ENCODE data around the gene MEIS2. TPM values are rescaled to one million over a fixed set of nuclear protein-coding genes. Genes with fewer than 3 reads are reported as not detected.

MEIS2 gene
- total RNA-seq, 1 donor from 2014 or later, result 43.9 TPM

DNA sequence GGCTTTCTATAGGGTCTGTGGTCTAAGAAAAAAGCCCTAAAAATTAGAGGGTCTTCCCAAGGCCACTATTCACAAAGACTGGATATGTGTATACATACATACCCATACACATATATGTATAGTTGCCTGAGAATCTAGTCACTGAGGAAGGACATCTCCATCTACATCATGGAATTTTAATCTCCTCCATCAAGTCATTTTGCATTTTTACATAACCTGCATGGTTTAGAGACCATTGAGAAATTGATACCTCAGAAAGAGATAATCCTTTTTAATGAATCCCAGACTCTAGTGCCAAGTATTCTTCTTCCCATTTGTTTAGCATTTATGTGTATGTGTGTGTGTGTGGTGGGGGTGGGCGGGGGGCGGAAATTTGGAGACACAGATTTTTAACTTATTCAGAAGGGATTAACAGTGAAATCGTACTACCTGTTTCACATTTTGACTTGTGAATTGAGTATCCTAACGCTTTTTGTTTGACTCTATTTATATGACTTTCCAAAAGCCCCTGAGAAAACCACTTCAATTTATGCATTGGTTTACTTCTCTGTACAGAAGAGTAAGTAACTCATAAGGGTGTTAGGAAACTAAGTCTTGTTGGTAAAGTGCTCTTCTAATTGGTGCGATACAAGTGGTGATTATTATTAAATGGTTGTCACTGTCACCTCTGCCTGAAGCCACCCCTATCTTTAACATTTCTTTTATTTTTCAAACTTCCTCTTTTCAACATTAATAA lies 166.9 kb downstream of the MEIS2 start:
- intact Hi-C loops (cut with DNase I), result no loop called here
- DNase-seq, result no peak
- no peak for ATAC-seq (ENCODE audit: poor library complexity)

DNA sequence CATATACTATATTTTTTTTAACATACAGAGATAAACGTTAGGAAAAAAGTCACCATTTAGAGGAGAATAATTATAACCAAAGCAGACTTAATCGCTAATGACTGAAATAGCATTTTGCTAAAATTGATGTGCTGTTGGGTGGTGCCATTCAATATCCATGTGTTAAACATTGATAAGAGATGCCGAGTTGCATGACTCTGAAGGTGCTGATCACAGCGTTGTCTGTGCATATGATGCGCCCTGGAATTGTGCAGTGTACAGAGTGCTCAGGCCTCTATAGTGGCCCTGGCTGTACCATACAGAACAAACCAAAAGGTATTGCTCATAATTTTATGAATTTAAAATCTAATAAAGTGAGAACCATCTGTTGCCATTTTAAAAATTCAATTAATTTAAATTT lies 168.3 kb downstream of the MEIS2 start:
- intact Hi-C loops (cut with DNase I), result no loop called here
- DNase-seq (no peak), ATAC-seq (ENCODE audit: poor library complexity) (no peak)

DNA sequence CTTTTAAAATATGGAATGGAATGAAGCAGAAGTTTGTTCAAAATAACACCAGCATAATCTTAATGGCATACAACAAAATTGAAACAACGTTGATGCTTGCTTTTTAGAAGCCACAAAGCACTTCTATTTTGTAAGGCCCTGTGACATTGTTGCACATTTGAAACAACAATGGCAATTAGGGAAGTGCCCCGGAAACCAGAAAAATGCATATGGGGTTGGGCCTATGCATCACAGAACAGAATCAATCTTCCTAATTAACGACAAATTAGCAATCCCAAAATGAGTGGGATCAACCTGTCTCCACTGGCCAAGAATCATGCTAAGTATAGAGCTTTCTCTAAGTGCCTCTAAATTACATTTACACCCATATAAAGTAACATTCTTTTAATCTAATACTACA lies 168.9 kb downstream of the MEIS2 start:
- intact Hi-C loops (cut with DNase I), result no loop called here
- no peak for ATAC-seq (ENCODE audit: poor library complexity)
- no peak for DNase-seq

DNA sequence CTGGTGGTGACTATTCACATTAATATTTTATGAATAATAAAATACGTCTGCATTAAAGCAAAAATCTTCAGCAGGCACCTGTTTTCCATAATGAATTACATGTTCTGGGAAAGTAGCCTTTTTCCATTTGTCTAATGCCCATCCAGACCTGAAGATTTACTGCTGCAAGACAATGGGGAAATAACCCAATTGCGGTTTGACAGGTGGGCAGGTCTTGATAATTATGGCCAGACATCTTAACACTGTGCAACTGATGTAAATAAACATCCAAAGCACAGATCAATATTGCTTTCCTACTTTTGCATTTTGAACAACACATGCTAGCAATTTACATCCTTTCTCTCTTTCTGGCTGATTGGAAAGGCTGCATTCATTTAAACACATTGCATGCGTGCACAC lies 173.9 kb downstream of the MEIS2 start:
- intact Hi-C loops (cut with DNase I), result no loop called here
- DNase-seq, result no peak
- no peak for ATAC-seq (ENCODE audit: poor library complexity)

DNA sequence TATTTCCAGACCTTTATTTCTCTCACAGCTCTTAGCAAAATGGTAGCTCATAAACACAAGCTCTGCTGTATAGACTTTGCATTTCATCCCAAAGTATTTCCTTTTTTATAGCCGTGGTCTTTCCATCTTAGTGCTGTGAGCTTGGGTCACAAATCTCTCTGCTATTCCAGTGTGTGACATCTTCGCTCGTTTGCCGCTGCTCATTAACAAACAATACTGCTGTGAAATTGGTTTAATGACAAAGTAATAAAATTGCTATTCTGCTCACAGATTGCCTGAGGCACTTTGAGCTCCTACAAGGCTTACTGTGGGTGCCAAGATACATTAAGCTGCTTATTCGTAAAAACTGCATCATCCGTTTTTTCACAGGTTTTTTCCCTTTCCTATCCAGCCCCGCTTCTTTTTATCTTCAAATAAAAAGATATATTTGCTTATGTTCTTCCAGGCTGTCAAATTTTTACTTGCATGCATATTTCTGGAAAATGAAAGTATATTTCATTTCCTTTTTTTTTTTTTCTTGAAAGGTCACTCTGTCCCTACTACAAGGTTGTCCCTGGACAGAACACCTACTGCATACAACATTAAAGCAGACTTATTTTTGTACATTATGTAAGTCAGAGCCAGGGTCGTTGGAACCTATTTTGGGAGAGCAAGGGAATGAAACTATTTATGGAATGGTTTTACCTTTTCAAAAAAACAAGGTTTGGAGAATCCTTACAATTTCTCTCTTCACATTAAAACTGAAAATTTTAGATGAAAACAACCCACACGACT lies 174.5 kb downstream of the MEIS2 start:
- DNase-seq (no peak), ATAC-seq (ENCODE audit: poor library complexity) (no peak)
- intact Hi-C loops (cut with DNase I), result no loop called here

DNA sequence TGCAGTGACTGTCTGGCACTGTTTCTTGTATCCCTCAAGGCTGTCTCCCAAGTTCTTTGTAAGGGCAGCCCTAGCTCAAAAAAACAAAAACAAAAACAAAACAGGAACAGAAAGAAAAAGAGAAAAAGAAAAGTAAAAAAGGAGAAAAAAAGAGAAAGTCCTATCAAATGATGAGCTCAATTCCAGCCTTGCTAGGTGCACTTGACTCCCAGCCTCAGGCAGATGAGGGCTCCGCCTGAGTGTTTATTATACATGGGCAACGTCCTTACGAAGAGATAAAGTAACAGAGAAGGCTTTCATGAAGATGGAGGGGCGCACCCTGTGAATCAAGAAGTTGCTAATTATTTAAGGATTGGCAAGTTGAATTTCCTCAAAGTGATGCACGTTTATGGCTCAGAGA lies 175.3 kb downstream of the MEIS2 start:
- intact Hi-C loops (cut with DNase I), result no loop called here
- DNase-seq (no peak), ATAC-seq (ENCODE audit: poor library complexity) (no peak)

DNA sequence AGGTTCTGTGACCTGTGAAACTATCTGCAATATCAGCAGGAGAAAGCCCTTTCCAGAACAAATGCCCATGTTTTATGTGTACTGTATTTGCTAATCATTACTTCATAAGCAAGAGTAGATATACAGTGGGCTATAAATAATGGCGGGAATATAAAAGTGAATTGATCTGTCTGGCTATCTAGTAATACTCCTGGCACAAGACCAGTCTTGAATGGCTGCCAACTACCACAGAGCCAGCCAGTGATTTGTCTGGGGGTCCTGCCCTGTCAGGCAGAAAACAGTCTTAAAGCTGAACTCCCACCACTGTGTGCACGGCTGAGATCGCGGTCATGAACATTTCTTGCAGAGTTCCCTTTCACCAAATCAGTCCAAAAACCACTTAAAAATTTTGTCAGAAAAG lies 176.3 kb downstream of the MEIS2 start:
- intact Hi-C loops (cut with DNase I), result no loop called here
- DNase-seq, result no peak
- ATAC-seq (ENCODE audit: poor library complexity), result no peak

DNA sequence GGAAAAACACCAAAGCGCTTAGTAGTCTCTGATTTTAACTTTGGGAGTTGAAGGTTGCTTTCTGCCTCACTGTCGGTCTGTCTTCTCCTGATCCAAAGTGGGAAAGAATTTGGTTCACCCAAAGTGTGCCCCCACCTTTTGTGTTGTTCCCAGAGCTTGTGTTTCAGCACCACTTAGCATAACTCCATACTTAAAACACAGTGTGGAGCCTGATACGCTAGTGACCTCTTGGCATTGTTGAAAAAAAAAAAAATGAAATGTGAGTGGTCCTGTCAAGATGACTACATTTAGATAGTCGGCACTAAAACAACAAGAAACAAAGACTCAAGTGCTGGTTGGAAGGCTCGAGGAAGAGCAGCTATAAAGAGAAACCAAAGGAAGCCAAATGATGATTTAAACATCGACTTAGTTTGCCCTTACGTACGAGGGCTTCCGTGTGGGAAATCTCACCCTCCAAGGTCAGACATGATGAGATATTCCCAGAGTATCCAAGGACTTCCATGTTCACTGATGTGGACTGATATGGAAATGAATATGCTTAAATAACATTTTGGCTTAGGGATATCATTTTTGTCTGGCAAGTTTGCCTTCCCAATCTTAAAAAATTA lies 178.8 kb downstream of the MEIS2 start:
- intact Hi-C loops (cut with DNase I), result no loop called here
- no peak for DNase-seq
- peak; percentile 66 for ATAC-seq (ENCODE audit: poor library complexity)

DNA sequence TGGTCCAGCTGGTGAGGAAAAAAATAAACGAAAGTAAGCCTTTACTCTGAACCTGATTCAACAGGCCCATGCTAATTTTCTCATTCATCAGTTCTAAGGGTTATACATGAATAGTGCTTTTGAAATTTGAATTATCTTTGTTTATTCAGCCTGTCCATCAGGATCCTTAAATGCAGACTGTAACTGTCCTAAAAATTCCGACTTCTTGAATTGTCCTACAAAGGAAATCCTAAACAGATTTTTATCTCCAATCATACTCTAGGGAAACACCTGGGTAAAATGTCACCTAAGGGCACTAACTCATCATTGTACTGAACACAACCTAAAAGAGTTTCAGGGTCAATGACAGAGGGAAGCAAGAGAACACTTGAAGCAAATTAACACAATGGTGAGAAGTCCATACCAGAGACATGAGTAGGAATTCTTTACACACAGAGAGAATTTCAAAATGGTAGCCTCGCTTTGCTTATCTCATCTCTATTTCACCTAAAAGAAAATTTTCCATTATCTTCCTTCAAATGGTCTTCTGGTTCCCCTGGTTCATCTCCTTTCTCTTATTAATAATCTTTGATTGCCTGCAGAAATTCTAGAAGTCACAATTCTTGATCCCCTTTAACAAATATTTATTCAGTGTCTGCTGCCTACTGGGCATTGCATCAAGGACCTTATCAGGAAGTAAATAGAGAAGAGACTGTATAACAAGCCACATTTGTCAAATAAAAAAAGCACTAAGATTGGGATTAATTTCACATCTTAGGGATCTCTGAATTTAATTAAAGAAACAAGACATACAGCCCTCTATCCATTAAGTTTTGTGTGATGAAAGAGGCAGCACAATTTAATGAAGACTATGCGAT lies 182.7 kb downstream of the MEIS2 start:
- ATAC-seq (ENCODE audit: poor library complexity), result no peak
- intact Hi-C loops (cut with DNase I), result no loop called here
- DNase-seq, result no peak

DNA sequence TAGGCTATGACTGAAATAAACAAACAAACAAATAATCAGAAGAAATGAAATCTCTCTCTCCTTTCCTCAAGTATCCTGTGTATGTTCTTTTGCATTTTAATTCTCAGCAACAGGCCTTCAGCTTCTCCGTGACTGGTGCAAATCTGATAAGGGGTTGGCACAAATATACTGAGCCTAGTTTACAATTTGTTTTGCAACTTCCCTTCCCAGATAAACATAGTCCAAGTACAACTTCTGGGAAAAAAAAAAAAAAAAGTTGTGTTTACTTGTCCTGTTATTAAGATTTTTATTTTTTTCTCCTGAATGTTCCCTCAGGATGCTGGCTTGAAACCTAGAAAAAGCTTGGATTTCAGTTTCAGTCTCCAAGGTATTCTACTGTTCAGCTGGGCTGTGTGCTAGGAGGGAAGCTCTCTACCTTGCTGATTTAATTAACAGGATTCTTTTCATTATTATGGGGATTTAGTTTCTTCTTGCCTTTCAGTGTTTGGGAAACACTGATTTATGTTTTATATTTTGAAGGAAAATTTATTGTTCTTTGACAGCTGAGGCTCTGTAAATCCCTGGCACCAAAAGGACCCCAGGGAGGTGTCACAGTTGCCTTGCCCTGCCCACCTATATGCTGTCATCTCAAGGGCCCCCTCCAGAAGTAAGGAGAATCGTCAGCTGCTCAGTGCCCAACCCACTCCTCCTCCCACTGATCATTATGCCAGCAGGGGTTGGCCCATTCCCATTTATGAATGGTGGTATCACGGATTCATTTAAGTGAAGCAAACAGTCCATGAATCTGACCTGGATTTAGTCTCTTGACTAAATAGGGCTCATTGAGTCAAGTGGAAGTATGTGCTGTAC lies 185.2 kb downstream of the MEIS2 start:
- ATAC-seq (ENCODE audit: poor library complexity), result peak; percentile 90
- DNase-seq, result no peak
- intact Hi-C loops (cut with DNase I), result no loop called here

DNA sequence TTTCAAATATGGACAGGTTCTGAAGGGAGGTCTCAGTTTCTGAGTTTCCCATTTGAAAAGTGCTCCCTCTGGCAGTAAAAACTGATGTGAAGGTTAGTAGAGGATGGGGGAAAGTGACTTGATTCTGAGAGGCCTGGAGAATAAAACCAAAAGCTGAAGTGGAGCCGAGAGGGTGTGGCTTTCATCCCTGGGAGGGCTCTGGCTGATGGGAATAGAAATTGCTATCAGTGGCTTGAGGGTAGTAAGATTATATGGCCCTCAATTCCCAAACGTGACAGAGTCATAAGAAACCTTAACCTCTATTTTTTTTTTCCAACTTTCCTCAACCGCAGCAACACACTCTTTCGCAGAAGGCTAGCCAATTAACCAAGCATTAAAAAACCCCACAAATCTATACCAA lies 185.9 kb downstream of the MEIS2 start:
- ATAC-seq (ENCODE audit: poor library complexity) (peak; percentile 82), DNase-seq (peak; percentile 57)
- intact Hi-C loops (cut with DNase I), result no loop called here

DNA sequence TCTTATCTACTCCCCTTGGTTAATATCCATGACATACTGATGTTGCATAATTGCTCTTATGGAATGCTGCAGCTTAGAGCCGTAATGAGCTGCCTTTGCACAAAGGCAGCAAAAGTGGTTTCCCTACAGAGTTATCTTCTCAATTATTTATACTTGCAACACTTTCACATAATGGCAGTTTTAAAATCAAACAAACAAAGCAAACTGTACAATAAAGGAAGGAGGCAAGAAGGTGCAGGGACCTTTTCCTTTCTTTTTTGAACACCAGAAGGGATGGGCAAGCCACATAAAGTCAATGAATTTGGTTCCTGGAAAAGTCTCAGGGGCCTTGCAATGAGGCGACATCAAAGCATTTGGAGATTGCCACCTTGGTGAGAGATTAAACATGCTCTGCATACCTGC lies 188.0 kb downstream of the MEIS2 start:
- intact Hi-C loops (cut with DNase I), result no loop called here
- ATAC-seq (ENCODE audit: poor library complexity), result no peak
- DNase-seq, result no peak

DNA sequence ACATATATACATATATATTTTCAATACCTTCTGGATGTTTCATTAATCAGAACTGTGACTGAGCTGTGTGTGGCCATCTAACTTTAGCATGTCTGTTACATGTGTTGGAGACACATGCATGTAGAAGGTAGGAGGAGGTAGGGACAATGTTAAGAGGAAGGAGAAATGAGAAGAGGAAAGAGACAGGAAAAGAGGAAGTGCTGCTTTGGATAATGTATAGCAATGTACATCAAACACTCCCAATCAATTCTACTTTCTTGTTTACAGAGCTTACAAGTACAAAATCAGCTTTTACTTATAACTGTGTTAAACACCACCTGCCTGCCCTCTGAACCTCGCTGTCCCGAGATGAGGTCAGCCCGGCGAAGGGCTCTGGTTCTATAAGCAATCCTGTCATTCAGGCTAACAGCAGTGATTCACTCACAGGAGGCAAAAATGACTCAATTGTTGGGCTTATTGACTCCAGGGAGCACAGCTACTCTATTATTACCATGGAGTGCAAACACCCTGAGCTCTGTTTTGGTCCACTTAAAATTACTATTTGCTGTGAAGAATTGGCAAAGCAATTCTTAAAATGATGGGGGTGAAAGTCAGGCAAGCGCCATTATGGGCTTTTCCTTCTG lies 188.9 kb downstream of the MEIS2 start:
- no peak for ATAC-seq (ENCODE audit: poor library complexity)

DNA sequence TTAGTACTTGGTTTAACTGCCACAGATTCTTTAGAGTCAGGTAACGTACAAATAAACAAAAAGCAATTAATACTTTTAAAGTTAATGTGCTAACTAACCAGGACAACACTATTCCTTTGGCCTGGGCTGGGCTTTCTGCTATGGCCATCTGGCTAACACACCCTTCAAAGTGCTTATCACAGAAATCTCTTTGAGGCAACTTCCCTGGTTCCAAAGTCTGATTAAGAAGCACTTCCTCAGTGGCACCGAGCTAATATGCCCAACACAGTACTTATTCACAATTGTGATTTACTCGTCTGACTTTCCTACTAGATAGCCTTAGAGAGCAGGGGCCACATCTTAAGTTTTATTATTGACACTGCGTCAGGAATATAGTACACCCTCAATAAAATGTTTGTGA lies 191.4 kb downstream of the MEIS2 start:
- no peak for ATAC-seq (ENCODE audit: poor library complexity)
- intact Hi-C loops (cut with DNase I), result no loop called here

More for the DNA sequence above, 188.9 kb downstream of the MEIS2 start:
- intact Hi-C loops (cut with DNase I), result no loop called here
- no peak for DNase-seq

DNA sequence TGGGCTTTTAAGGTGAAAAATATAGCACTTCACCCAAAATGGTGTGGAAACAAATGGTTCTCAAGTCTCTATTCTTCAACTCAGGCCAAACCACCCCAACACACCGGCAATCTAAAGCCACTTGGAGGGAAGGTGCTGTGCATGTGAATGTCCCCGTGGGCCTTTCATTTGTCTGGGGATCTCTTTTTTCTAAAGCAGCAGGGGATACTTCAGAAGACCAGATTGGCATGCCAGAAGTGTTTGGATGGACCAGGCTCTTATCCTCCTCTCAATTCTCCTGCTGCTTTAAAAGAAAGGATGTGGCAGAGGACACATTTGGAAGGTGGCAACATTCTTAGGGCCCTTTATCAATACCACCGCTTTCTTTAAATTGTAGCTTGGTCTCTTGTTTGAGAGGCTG lies 193.1 kb downstream of the MEIS2 start:
- no peak for DNase-seq
- ATAC-seq (ENCODE audit: poor library complexity), result no peak
- intact Hi-C loops (cut with DNase I), result no loop called here

More for the DNA sequence above, 191.4 kb downstream of the MEIS2 start:
- no peak for DNase-seq

DNA sequence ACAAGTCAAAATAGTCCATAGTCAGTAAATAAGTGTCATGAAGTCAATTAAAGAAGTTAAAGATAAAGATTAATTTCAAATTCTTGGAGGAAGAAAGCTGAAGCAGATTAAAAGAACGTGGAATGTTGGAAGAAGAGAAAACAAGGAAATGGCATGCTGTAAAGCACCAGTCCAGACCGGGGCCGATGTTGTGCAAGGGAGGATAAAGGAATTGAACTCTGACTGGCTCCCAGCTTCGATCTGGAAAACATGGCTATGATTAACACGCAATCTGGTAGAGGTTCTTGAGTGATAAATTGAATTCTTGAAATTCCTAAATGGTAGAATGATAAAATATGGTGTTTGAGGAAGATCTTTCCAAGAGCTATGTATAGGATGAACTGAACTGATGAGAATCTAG lies 194.4 kb downstream of the MEIS2 start:
- no peak for ATAC-seq (ENCODE audit: poor library complexity)
- DNase-seq, result peak; percentile 47
- intact Hi-C loops (cut with DNase I), result no loop called here

DNA sequence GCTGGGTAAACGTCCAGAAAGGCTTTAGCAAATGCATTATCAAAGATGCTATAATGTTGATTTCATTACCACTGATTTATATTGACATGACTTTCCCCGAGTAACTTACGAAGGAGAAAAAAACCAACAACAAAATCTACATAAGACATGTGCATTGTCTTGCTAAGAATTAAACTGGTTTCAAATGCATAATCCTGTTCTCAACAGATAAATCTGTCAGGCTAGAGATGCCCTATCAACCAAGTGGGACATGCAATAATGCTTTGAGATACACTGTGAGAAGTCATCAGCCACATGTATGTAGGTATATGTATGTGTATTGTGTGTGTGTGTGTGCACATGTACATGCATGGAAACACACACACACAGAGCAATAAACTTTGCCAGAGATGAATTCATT lies 195.6 kb downstream of the MEIS2 start:
- intact Hi-C loops (cut with DNase I), result no loop called here
- ATAC-seq (ENCODE audit: poor library complexity) (no peak), DNase-seq (no peak)

Data from Right ventricle myocardium superior (tissue), 1 donor.